Left hindlimb (tissue), 1 donor: Measurements from ENCODE around the gene EPDR1.

Source experiments
- DNase-seq: peaks from one replicate; pipeline ENCODE4 v3.0.0-alpha.2; 2018

EPDR1 gene

GRCh38 chr7:37920305-37920848 is at the start of gene EPDR1:
Gene EPDR1 (plus strand): TSS chr7:37920640. CDS start chr7:37920940, 300 bp downstream.
- DNase-seq: no peak

- no peak for DNase-seq
Measured at GRCh38 chr7:37882086-37882485, 38.4 kb upstream of the EPDR1 start.

GRCh38 chr7:37893359-37893758 is 27.1 kb upstream of the EPDR1 start:
- no peak for DNase-seq

- no peak for DNase-seq
Measured at GRCh38 chr7:37894671-37895070, 25.8 kb upstream of the EPDR1 start.

- no peak for DNase-seq
Measured at GRCh38 chr7:37899712-37900247, 20.7 kb upstream of the EPDR1 start.

DNA sequence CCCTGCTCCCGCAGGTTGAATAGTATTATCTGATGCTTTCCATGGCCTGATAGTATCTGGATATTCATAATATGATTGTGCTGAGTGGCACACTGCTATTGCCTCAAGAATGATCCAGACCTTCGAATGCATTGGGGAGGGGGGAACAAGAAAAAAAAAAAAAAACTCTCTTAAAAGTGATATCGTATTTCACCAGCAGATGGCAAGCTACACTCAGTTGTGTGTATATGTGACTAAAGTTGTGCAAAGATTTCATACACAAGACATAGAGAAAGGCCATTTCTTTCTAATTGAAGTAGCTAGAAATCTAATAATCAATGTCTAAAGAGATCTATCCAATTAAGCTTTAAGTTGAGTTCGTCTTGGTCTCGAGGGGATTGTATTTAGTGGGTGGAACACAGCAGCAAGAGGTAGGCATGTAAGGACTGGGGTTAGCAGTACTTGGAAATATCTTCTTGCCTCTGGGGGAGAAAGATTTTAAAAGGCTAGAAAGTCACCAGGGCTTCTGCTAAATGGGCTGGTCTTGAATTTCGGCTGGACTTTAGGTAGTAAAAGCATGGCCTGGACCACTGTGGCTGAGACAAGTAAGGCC is 19.1 kb upstream of the EPDR1 start:
- DNase-seq: no peak

DNA sequence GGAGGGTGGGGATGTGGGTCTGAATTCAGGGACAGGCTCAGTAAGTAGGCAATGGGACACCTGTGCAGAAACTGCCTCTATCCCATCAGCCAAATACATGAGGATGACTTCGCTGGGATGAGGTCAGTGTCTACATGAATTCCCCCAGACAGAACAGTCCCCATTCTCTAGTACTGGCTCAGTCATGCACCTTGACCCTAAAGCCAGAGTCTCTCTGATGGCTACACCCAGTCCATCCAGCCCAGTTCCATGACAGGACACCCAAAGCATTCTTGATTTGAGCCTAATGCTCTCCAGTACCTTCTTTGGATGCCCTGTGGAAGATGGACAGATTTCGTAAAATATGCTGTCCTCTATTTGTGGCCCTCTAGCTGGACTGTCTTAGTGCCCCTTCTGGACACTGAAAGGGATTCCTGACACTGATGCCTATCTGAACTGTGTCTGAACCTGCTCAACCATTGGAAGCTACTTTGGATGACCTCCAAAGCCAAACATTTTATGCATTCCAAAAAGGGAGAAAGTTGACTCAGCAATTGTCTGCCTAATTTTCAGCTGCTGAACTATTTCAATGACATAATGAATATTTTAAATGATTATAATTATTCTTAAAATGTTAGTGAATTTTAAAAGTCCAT is 18.4 kb upstream of the EPDR1 start:
- no peak for DNase-seq

DNA sequence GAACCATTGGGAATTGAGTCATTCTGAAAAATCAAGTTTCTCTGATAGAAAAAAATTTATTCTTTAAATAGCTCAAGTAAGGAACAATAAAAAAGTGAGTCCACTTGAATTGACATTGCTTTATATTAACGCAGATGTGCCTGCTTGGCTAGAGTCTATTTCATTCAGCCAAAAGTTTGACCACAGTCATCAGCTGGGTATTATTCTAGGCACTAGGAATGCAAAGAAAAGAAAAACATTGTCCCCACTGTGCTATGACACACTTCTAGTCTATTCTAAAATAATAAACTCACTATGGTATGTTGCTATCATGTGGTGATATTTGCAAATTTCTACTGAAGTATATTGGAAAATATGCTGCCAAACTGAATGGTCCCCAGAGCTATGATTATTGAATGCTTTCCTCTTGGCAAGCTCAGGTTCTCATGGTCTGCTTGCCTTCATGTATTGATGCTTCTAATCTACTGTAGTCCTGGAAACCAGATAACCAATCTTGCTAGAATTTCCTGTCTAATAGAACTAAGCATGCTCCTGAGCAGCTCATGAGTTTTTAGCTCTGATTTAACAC is 12.1 kb upstream of the EPDR1 start:
- no peak for DNase-seq

DNA sequence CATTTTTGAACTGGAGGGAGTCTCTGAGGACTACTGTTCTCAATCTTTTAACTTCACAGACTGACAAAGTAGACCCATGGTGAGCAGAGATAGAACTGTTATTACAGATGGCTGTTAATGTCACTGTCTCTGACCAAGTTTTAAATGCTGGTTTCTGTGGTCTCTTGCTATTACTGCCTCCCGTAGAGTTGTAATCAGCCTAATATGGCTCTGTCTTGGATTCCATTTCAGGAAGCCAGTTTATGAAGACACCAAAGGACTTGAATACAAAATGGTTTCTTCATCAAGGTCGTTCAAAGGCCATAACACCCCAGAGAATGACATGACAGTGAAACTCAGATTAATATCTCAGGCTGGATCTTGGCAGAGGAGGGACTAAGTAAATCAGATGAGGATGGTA is 7.7 kb upstream of the EPDR1 start:
- no peak for DNase-seq

GRCh38 chr7:37915438-37915837 is 5.0 kb upstream of the EPDR1 start:
- no peak for DNase-seq

DNA sequence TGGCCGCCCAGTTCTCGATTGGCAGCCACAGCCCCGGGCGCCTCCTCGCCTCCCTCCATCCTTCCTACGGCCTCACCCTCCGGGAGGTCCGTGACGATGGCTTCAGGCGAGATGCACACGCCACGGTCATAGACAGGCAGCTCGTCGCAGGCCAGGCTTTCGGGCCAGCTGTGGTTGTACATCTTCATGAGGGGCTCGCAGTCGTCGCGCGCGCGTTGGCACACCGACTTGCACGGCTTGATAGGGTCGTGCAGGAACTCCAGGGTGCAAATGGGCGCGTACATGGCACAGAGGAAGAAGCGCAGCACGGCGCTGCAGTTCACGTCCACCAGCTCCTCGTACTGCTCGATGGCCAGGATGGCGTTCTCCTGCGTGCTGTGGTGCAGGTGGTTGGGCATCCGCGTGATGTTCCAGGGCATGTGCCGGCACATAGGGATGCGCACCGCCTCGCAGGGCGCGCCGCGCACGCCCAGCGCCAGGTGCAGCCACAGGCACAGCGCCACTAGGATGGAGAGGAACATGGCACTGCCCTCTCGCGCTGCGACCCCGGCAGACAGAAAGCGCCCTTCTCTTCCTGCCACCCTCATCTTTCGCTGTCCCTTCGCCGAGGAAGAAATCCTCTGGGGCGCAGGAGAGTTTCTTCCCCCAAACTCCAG is 4.3 kb upstream of the EPDR1 start:
- DNase-seq: peak; percentile 58

- DNase-seq: peak; percentile 88
Measured at GRCh38 chr7:37916673-37917660, 3.5 kb upstream of the EPDR1 start, which contains the start of gene SFRP4. Gene SFRP4 (minus strand): TSS chr7:37916817. CDS start chr7:37916537, 280 bp downstream.

- no peak for DNase-seq
Measured at GRCh38 chr7:37918526-37918925, 1.9 kb upstream of the EPDR1 start.

DNA sequence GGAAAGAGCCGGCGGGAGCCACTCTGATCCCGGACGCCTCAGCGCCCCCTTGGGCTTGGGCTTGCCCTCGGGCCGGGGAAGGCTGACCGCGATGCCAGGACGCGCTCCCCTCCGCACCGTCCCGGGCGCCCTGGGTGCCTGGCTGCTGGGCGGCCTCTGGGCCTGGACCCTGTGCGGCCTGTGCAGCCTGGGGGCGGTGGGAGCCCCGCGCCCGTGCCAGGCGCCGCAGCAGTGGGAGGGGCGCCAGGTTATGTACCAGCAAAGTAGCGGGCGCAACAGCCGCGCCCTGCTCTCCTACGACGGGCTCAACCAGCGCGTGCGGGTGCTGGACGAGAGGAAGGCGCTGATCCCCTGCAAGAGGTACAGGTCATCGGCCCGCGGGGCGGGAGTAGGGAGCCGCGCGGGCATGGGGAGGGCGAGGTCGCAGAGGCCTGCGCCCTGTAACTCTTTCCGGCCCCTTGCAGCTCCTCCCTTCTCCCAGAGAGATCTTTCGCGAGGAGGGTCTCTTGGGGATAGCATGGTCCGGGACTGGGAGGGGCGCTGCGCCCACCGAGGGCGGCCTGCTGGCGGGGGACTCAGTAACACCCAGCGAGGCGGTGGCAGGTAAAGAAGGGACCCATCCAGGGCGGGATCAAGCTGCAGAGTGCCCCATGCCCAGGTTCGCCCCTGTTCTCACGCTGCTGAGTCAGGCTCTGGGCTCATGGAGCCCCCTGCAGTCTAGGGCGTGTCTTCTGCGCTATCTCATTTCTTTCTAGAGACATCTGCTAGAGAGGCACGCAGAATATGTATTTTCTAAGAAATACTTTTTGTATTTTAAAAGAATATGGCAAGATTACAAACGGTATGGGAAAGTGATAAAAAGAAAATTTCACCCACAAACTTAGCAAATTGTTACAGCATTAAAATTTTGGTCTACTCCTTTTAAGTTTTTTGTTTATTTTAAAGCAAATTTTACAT is 687 bp downstream of the EPDR1 start:
- peak; percentile 70 for DNase-seq

DNA sequence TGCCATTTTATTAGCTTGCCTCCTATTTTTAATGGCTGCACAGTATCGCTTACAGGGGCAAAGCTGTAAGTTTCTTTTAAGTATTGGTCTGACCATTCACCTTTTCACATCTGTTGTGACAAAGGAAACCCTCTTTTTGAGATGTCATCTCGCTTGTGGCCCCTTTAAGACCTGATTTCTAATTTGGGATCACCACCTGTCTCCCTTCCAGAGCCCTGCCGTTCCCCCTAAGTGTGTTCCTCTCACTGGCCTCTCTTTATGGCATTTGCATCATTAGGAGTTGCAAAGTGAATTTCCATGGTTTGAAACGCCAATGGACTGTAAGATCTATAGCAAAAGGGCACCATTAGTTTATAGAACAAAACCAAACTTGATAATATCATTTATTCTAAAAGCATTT is 1.4 kb downstream of the EPDR1 start:
- no peak for DNase-seq

- DNase-seq: no peak
Measured at GRCh38 chr7:37923996-37924395, 3.6 kb downstream of the EPDR1 start.

GRCh38 chr7:37924491-37925041 is 4.1 kb downstream of the EPDR1 start:
- DNase-seq: no peak

DNA sequence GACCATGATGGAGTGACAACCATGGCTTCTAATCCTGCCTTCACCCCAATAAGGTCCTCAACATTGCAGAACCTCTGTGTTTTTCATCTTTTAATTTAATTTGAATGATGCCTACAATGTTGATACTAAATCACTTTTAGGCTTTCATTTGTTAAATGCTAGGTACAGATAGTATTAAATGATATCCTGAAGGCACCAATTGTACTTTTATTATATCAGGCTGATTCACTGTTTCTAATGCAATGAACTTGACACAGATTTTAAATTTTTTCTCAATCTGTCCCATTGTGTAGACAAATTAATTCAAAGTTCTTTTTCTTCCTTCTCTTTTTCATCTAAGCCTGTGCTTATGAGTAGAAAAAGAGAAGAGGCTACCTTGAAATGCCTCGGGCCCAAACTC is 5.2 kb downstream of the EPDR1 start:
- DNase-seq: no peak

- DNase-seq: no peak
Measured at GRCh38 chr7:37927773-37928444, 7.5 kb downstream of the EPDR1 start.

DNA sequence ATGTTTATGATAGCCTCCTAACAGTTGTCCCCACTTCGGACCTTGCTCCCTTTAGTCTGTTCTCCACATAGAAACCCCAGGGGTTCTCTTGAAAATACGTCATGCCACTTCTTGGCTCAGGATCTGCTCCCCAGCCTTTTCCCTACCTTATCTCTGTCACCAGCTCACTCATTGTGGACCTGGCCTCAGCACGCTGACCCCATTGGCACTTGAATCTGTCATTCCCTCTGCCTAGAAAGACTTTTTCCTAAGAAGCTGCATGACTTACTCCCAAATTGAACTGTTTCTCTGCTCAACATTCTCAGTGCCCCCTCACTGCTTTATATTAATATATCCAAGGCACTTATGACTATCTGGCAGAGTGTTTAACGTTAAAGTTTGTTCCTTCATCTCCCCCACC is 8.4 kb downstream of the EPDR1 start:
- no peak for DNase-seq
